Sigmoid colon (tissue), 7 donors: ENCODE results near the gene SPTY2D1. TPM values are rescaled to one million over a fixed set of nuclear protein-coding genes. Genes with fewer than 3 reads are reported as not detected.

Source experiments
- DNase-seq: peaks from one replicate; pipeline ENCODE4 v3.0.0-alpha.2; 2019
- H3K27ac ChIP-seq, 4 donors: fragments of 200-600 bp; sonication (generic); one replicate each; pipeline ENCODE4 v1.5.1; 2016 to 2019; ENCODE audit warnings: mild to moderate bottlenecking in 1 of 4
- H3K27me3 ChIP-seq, 3 donors: fragments of 200-600 bp; sonication (generic); one replicate each; pipeline ENCODE4 v1.5.1; 2019; ENCODE audit warnings: mild to moderate bottlenecking in 1 of 3
- H3K36me3 ChIP-seq, 4 donors: fragments of 200-600 bp; sonication (generic); one replicate each; pipeline ENCODE4 v1.5.1; 2016 to 2019
- H3K4me1 ChIP-seq, 4 donors: fragments of 200-600 bp; sonication (generic); one replicate each; pipeline ENCODE4 v1.5.1; 2017 to 2019
- H3K4me3 ChIP-seq, 4 donors: fragments of 200-600 bp; sonication (generic); one replicate each; pipeline ENCODE4 v1.5.1; 2017 to 2019; ENCODE audit warnings: mild to moderate bottlenecking in 2 of 4, moderate library complexity in 1 of 4
- H3K9me3 ChIP-seq, 4 donors: fragments of 200-600 bp in 3 of 4; sonication (generic) in 3 of 4; one replicate each; pipeline versions ENCODE4 v1.5.1 to v1.6.1; 2013 to 2019
- CTCF ChIP-seq, 4 experiments: fragments of 450-650 bp in 3 of 4; fragments of 200-600 bp in 1 of 4; IDR thresholded peaks; one replicate each; pipeline ENCODE4 v1.5.1; 2016 to 2019; ENCODE audit warnings: antibody characterized with exemption in 4 of 4, mild to moderate bottlenecking in 3 of 4, moderate library complexity in 2 of 4
- EP300 ChIP-seq, 4 donors: sonication (generic); formaldehyde crosslinking; IDR thresholded peaks; one replicate each; pipeline ENCODE4 v1.6.1; 2017; ENCODE audit warnings: antibody characterized with exemption in 4 of 4
- POLR2A ChIP-seq, 2 donors: fragments of 450-650 bp; IDR thresholded peaks; one replicate each; pipeline ENCODE4 v1.6.1; 2016; ENCODE audit warnings: antibody characterized with exemption in 2 of 2, mild to moderate bottlenecking in 2 of 2, moderate library complexity in 2 of 2
- POLR2AphosphoS5 ChIP-seq, 4 donors: sonication (generic); formaldehyde crosslinking; IDR thresholded peaks; one replicate each; pipeline ENCODE4 v1.6.1; 2017; ENCODE audit warnings: antibody characterized with exemption in 4 of 4
- WGBS, 2 donors: extraction: QIAGEN DNeasy Blood & Tissue Kit; methylation state at CpG; one replicate each; pipeline ENCODE4 v1.1.7; 2013; 5-methylcytosine and 5-hydroxymethylcytosine counted together
- intact Hi-C: fragments of 100-400 bp; cut with DNase I; formaldehyde crosslinking; loops from one replicate; pipeline ENCODE4 v1.15.1; 2023
- polyA plus RNA-seq, 3 donors: library from polyadenylated mRNA; stranded (reverse); fragments of 200-250 nt; gene quantifications; one replicate each; pipeline ENCODE4 v1.2.3, GENCODE V29; 2013
- total RNA-seq, 4 donors: library from RNA; depleted of rRNA; stranded (reverse); fragments of >200 nt; gene quantifications; one replicate each; pipeline ENCODE4 v1.1.0, GENCODE V29; 2016
- donor health status: healthy with polysubstance abuse.
- donor health status: Bipolar disorder and iron deficiency.
- donor health status: healthy.

SPTY2D1 gene
- total and polyA plus RNA-seq, 7 donors, result 4.2 to 16.3 (median 9.6) TPM

- H3K4me1 ChIP-seq, result peaks cover 0 to 23% (median 11%) of the 10 kb centered on the region in 4 donors
- WGBS, 2 donors, result 49 to 55% methylated on average over 5 of the region's 5 CpGs
- no peaks in the 10 kb centered on the region for H3K9me3 ChIP-seq
- peak overlapping the region in 3 of 4 donors; percentile 59 to 69 (median 63) for H3K27ac ChIP-seq
- no peak overlapping the region for H3K4me3 ChIP-seq
- peaks cover 8 to 24% (median 19%) of the 10 kb centered on the region in 4 donors for H3K36me3 ChIP-seq
- intact Hi-C loops, result no loop called here
- no peak for DNase-seq
- TF ChIP-seq POLR2AphosphoS5 (IDR thresholded peaks at IDR 0.05), result peak in 1 of 4 donors; percentile 39
- TF ChIP-seq POLR2A (IDR thresholded peaks at IDR 0.05), result no peak
- TF ChIP-seq EP300 (IDR thresholded peaks at IDR 0.05), result no peak
- no peaks in the 10 kb centered on the region for H3K27me3 ChIP-seq
Measured at GRCh38 chr11:18618342-18619025, 15.7 kb downstream of the SPTY2D1 start.

GRCh38 chr11:18617688-18618341 is 16.3 kb downstream of the SPTY2D1 start:
- no peak for DNase-seq
- TF ChIP-seq CTCF (IDR thresholded peaks at IDR 0.05) (no peak), POLR2AphosphoS5 (IDR thresholded peaks at IDR 0.05) (no peak), EP300 (IDR thresholded peaks at IDR 0.05) (no peak), POLR2A (IDR thresholded peaks at IDR 0.05) (no peak)
- Histone ChIP-seq H3K4me1 (peaks cover 0 to 23% (median 11%) of the 10 kb centered on the region in 4 donors), H3K36me3 (peaks cover 8 to 31% (median 19%) of the 10 kb centered on the region in 4 donors), H3K4me3 (no peak overlapping the region), H3K9me3 (no peaks in the 10 kb centered on the region), H3K27me3 (no peaks in the 10 kb centered on the region), H3K27ac (peak overlapping the region in 3 of 4 donors; percentile 59 to 69 (median 63))
- WGBS, 2 donors, result 70 to 74% methylated on average over 10 of the region's 10 CpGs
- intact Hi-C loops, result no loop called here

GRCh38 chr11:18615628-18616392 is 18.3 kb downstream of the SPTY2D1 start:
- intact Hi-C loops, result no loop called here
- WGBS, 2 donors, result 86 to 90% methylated on average over 11 of the region's 11 CpGs
- H3K9me3 ChIP-seq, result no peaks in the 10 kb centered on the region
- H3K36me3 ChIP-seq, result peaks cover 17 to 51% (median 20%) of the 10 kb centered on the region in 4 donors
- no peak for DNase-seq
- no peak overlapping the region for H3K27ac ChIP-seq
- TF ChIP-seq POLR2AphosphoS5 (IDR thresholded peaks at IDR 0.05), result no peak
- TF ChIP-seq EP300 (IDR thresholded peaks at IDR 0.05), result no peak
- TF ChIP-seq CTCF (IDR thresholded peaks at IDR 0.05), result no peak
- no peak for TF ChIP-seq POLR2A (IDR thresholded peaks at IDR 0.05)
- no peak overlapping the region for H3K4me3 ChIP-seq
- H3K4me1 ChIP-seq, result peaks cover 0 to 23% (median 11%) of the 10 kb centered on the region in 4 donors
- no peaks in the 10 kb centered on the region for H3K27me3 ChIP-seq

- no peaks in the 10 kb centered on the region for H3K9me3 ChIP-seq
- 97% methylated on average over 10 of the region's 10 CpGs for WGBS, 2 donors
- intact Hi-C loops, result no loop called here
Measured at GRCh38 chr11:18614667-18615066, 19.5 kb downstream of the SPTY2D1 start.

More at GRCh38 chr11:18614667-18615066, 19.5 kb downstream of the SPTY2D1 start:
- DNase-seq, result no peak
- Histone ChIP-seq H3K4me1 (peaks cover 0 to 22% (median 11%) of the 10 kb centered on the region in 4 donors), H3K36me3 (peaks cover 19 to 63% (median 28%) of the 10 kb centered on the region in 4 donors), H3K4me3 (no peak overlapping the region), H3K27ac (no peak overlapping the region), H3K27me3 (no peaks in the 10 kb centered on the region)
- TF ChIP-seq CTCF (IDR thresholded peaks at IDR 0.05) (no peak), POLR2A (IDR thresholded peaks at IDR 0.05) (no peak), POLR2AphosphoS5 (IDR thresholded peaks at IDR 0.05) (no peak), EP300 (IDR thresholded peaks at IDR 0.05) (no peak)
